MM.1S (cell line): ENCODE results near the gene ZDHHC7.
"Not testable (repeated sequence)": the region's sequence is repeated elsewhere in the genome, so short reads cannot be mapped to it uniquely, and the experiment has no call there.

Experiments used
- DNase-seq: peaks from one replicate; pipeline ENCODE4 v3.0.0-alpha.2; 2015
- H2AFZ ChIP-seq: fragments of 300-600 bp; sonication (generic); 2 replicates; pipeline ENCODE4 v1.6.0; 2016; ENCODE audit warnings: antibody characterized with exemption, low read length
- H3F3A ChIP-seq: fragments of 300-600 bp; sonication (generic); 2 replicates; pipeline ENCODE4 v1.6.1; 2016; ENCODE audit warnings: mild to moderate bottlenecking, antibody characterized with exemption, low read length, moderate library complexity, mixed read lengths; ENCODE audit not compliant: insufficient read depth
- H3K27ac ChIP-seq: fragments of 300-600 bp; sonication (generic); 2 replicates; pipeline ENCODE4 v1.5.1; 2016; ENCODE audit warnings: mild to moderate bottlenecking, low read length
- H3K27me3 ChIP-seq: fragments of 300-600 bp; sonication (generic); replicated peaks from 2 replicates; pipeline ENCODE4 v1.6.0; 2016; ENCODE audit warnings: low read length; ENCODE audit not compliant: insufficient read depth
- H3K36me3 ChIP-seq: fragments of 300-600 bp; sonication (generic); replicated peaks from 2 replicates; pipeline ENCODE4 v1.6.1; 2016; ENCODE audit warnings: mild to moderate bottlenecking, low read length, mixed read lengths; ENCODE audit not compliant: insufficient read depth
- H3K4me1 ChIP-seq: fragments of 300-600 bp; sonication (generic); 2 replicates; pipeline ENCODE4 v1.6.1; 2016; ENCODE audit warnings: low read length, mixed read lengths
- H3K4me2 ChIP-seq: fragments of 300-600 bp; sonication (generic); 2 replicates; pipeline ENCODE4 v1.6.0; 2016; ENCODE audit warnings: low read depth, low read length
- H3K4me3 ChIP-seq: fragments of 300-600 bp; sonication (generic); 2 replicates; pipeline ENCODE4 v1.5.1; 2016; ENCODE audit warnings: low read length, mixed read lengths
- H3K79me2 ChIP-seq: fragments of 300-600 bp; sonication (generic); 2 replicates; pipeline ENCODE4 v1.6.1; 2016; ENCODE audit warnings: mixed run types, low read length, mixed read lengths
- H3K9ac ChIP-seq: fragments of 300-600 bp; sonication (generic); 2 replicates; pipeline ENCODE4 v1.6.1; 2016; ENCODE audit warnings: low read length, mixed read lengths
- H3K9me2 ChIP-seq: fragments of 300-600 bp; sonication (generic); replicated peaks from 2 replicates; pipeline ENCODE4 v1.6.1; 2016; ENCODE audit warnings: mild to moderate bottlenecking, low read length, mixed read lengths; ENCODE audit not compliant: insufficient read depth
- H3K9me3 ChIP-seq: fragments of 300-600 bp; sonication (generic); replicated peaks from 2 replicates; pipeline ENCODE4 v1.6.1; 2016; ENCODE audit warnings: mild to moderate bottlenecking, low read length, mixed read lengths; ENCODE audit not compliant: insufficient read depth
- H4K20me1 ChIP-seq: fragments of 300-600 bp; sonication (generic); 2 replicates; pipeline ENCODE4 v1.6.1; 2016; ENCODE audit warnings: mild to moderate bottlenecking, low read length, moderate library complexity, mixed read lengths; ENCODE audit not compliant: insufficient read depth
- CTCF ChIP-seq: fragments of 300-600 bp; sonication (generic); IDR thresholded peaks from 2 replicates; pipeline ENCODE4 v1.5.1; 2016; ENCODE audit warnings: antibody characterized with exemption, low read length, mixed read lengths
- EZH2 ChIP-seq: fragments of 300-600 bp; sonication (generic); optimal IDR thresholded peaks from 2 replicates; pipeline ENCODE3; 2017; ENCODE audit warnings: low read depth, mild to moderate bottlenecking, antibody characterized with exemption, low read length, mixed read lengths
- EZH2phosphoT487 ChIP-seq: fragments of 300-600 bp; sonication (generic); IDR thresholded peaks from 2 replicates; pipeline ENCODE4 v1.6.1; 2018; ENCODE audit warnings: antibody characterized with exemption, low read length

The ZDHHC7 gene

GRCh38 chr16:85034591-85035433, 23.5 kb upstream of the ZDHHC7 start:
- Histone ChIP-seq H3K4me3 (no peak overlapping the region), H3K9me3 (no peaks in the 10 kb centered on the region), H3K27ac (no peak overlapping the region), H3F3A (no peaks in the 10 kb centered on the region), H3K9ac (no peak overlapping the region), H3K27me3 (no peaks in the 10 kb centered on the region), H3K36me3 (no peaks in the 10 kb centered on the region), H2AFZ (no peak overlapping the region), H3K4me2 (no peak overlapping the region), H3K4me1 (peaks cover under 1% of the 10 kb centered on the region; the same call in 1 of the 2 replicates), H3K9me2 (no peaks in the 10 kb centered on the region), H3K79me2 (no peaks in the 10 kb centered on the region), H4K20me1 (no peaks in the 10 kb centered on the region)
- TF ChIP-seq CTCF: no peak
- no peak for TF ChIP-seq EZH2
- TF ChIP-seq EZH2phosphoT487: no peak
- DNase-seq: no peak

GRCh38 chr16:85033171-85033570, 21.8 kb upstream of the ZDHHC7 start:
- Histone ChIP-seq H3K4me1 (peaks cover 3% of the 10 kb centered on the region), H3K27ac (no peak overlapping the region), H4K20me1 (no peaks in the 10 kb centered on the region), H3K27me3 (no peaks in the 10 kb centered on the region), H3K9ac (no peak overlapping the region), H2AFZ (no peak overlapping the region), H3K36me3 (no peaks in the 10 kb centered on the region), H3K4me2 (no peak overlapping the region), H3K9me3 (no peaks in the 10 kb centered on the region), H3F3A (peaks cover 14% of the 10 kb centered on the region), H3K9me2 (no peaks in the 10 kb centered on the region), H3K4me3 (no peak overlapping the region), H3K79me2 (no peaks in the 10 kb centered on the region)
- TF ChIP-seq CTCF (no peak), EZH2phosphoT487 (no peak), EZH2 (no peak)
- DNase-seq: no peak

GRCh38 chr16:85032187-85032586, 20.9 kb upstream of the ZDHHC7 start:
- not testable (repeated sequence) for H3K4me3 ChIP-seq, H3K27me3 ChIP-seq, H3K4me1 ChIP-seq, H3K79me2 ChIP-seq, H3K36me3 ChIP-seq, H3K27ac ChIP-seq, H3K9me2 ChIP-seq, DNase-seq, H2AFZ ChIP-seq, H3K4me2 ChIP-seq, H3K9me3 ChIP-seq, H4K20me1 ChIP-seq, H3K9ac ChIP-seq
- peaks cover 16% of the 10 kb centered on the region for H3F3A ChIP-seq

- no peaks in the 10 kb centered on the region for H3K9me3 ChIP-seq
- H3K4me1 ChIP-seq: peaks cover 3% of the 10 kb centered on the region
- no peaks in the 10 kb centered on the region for H3K9me2 ChIP-seq
- H3K79me2 ChIP-seq: no peaks in the 10 kb centered on the region
- H2AFZ ChIP-seq: no peak overlapping the region
- H4K20me1 ChIP-seq: no peaks in the 10 kb centered on the region
- no peak for DNase-seq
- no peaks in the 10 kb centered on the region for H3K36me3 ChIP-seq
- TF ChIP-seq CTCF (no peak), EZH2 (no peak), EZH2phosphoT487 (no peak)
- no peak overlapping the region for H3K4me2 ChIP-seq
- H3F3A ChIP-seq: peaks cover 16% of the 10 kb centered on the region
- no peak overlapping the region for H3K27ac ChIP-seq
- no peak overlapping the region for H3K4me3 ChIP-seq
- no peaks in the 10 kb centered on the region for H3K27me3 ChIP-seq
- H3K9ac ChIP-seq: no peak overlapping the region
Measured at GRCh38 chr16:85031451-85031850, 20.1 kb upstream of the ZDHHC7 start.
